GM12872 (cell line): Measurements from ENCODE around the gene TMEM151A.

ENCODE experiments used
- CTCF ChIP-seq: IDR thresholded peaks from 3 replicates; pipeline ENCODE4 v1.5.1; 2011; ENCODE audit warnings: low read depth, mild to moderate bottlenecking, low read length, moderate library complexity; ENCODE audit not compliant: insufficient read depth

The TMEM151A gene

GRCh38 chr11:66328302-66329144 is 36.8 kb downstream of the TMEM151A start:
- TF ChIP-seq CTCF, result peak; percentile 94

GRCh38 chr11:66329165-66329673 is 37.5 kb downstream of the TMEM151A start:
- no peak for TF ChIP-seq CTCF

DNA sequence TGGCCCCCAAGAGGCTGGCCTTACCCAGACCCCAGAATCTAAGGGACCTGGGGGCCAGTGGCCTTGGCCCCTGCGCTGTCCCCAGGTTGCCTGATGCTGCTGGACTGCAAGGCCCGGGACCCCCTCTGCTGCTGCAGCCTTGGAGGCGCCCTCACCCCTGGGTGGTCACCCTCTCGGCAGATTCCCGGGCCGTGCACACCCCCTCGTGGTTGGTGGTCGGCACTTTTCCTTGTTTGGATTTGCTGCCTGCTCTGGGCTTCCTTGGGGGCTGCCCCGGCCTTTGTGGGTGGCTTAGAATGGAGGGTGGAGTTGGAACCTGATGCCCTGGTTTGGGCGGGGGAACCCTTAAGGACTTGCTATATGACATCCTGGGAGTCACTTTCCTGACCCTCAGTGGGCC is 39.2 kb downstream of the TMEM151A start:
- no peak for TF ChIP-seq CTCF

GRCh38 chr11:66331542-66332370 is 40.1 kb downstream of the TMEM151A start:
- no peak for TF ChIP-seq CTCF

DNA sequence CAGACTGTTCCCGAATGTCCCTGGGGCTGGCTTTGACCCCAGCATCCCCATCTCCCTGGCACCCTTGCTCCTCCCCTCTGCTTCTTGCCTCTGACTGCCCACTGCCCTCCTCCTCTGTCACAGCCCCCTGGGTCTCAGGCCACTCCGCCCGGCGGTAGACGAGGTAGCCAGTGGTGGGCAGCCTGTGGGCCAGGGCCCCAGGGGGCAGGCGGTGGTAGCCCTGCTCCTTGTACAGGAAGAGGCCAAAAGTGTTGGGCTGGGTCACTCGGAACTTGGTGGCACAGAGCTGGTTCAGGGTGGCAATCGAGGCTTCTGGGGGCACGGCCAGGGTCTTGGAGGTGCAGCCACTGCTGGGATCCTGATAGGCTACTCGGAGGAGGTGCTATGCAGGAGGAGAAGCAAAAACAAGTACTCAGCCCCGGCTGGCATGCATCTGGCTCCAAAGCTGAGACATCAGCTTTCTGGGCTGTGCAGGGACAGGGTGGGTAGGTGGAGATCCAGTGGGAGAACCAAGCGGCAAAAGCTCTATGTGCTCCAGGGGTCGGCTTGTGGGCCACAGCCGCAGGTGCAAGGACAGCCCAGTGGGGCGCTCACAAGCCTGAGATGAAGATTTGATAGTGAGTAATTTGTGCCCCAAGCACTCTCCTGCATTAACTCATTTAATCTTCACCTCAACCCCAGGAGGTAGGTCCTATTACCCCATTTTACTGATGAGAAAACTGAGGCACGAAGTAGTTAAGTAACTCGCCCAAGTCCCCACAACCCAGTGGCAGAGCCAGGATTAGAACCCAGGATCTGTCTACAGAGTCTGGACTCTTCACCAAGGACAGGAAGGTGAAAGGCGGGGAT is 40.9 kb downstream of the TMEM151A start:
- TF ChIP-seq CTCF, result no peak

DNA sequence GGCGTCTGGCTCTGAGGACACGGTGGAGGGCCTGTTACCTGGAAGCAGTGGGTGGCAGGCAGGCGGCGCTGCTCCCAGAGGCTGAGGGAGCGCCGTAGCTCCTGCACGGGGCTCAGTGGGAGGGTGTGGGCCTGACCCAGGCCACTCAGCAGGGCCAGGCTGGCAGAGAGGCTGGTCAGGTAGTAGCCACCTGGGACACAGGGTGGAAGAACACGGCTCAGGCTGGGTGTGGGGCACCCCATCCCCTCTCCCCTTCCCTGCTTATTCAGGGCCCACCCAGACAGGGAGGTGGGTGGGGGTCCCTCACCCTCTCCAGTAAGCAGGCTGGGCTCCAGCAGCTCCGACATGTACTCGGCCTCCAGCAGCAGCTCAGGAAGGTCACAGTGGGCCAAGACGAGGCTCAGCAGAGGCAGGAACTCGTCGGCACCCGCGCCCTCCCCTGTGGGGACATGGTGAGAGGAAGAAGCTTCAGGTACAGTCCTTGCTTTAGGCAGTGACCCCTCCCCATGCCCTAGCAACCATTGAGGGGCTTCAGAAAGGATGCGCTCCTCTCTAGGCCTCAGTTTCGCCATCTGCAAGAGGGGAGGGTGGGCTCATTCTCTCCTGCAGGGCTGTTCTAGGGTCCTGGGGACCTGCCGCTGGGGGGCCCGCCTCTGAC is 41.7 kb downstream of the TMEM151A start:
- TF ChIP-seq CTCF, result no peak
